SK-N-SH (cell line): ENCODE results near the gene CCDC88C. TPM values are rescaled to one million over a fixed set of nuclear protein-coding genes. Genes with fewer than 3 reads are reported as not detected.

Experiments
- CTCF ChIA-PET: fragments of 300-600, 350-600 bp; formaldehyde crosslinking; extraction: SDS; loops from one replicate; lab custom pipeline; 2021; lab: Yijun Ruan, JAX
- POLR2A ChIA-PET: fragments of 350-600 bp; sonication (Branson Sonifier 250); formaldehyde crosslinking; extraction: SDS; loops from one replicate; lab custom pipeline; 2020; ENCODE audit warnings: antibody characterized with exemption, inconsistent platforms; lab: Yijun Ruan, JAX
- DNase-seq: peaks from one replicate; pipeline ENCODE4 v3.0.0; 2012
- H2AFZ ChIP-seq: fragments of 200-600 bp; sonication (generic); 2 replicates; pipeline ENCODE4 v1.8.1; 2016; ENCODE audit warnings: antibody characterized with exemption, mild to moderate bottlenecking, low read depth
- H3F3A ChIP-seq: fragments of 200-600 bp; sonication (generic); replicated peaks from 2 replicates; pipeline ENCODE3; 2016; ENCODE audit warnings: antibody characterized with exemption, mild to moderate bottlenecking; ENCODE audit not compliant: insufficient read depth
- H3K27ac ChIP-seq, 2 experiments: fragments of 200-500 bp in 1 of 2; fragments of 200-600 bp in 1 of 2; sonication (Bioruptor generic) in 1 of 2; sonication (generic), shearing (Covaris generic) in 1 of 2; 2 replicates each; pipeline versions ENCODE4 v1.5.1 to v1.6.1; 2014 to 2016; ENCODE audit warnings: low read depth in 2 of 2, inconsistent platforms in 1 of 2, low read length in 1 of 2, mild to moderate bottlenecking in 1 of 2, mixed read lengths in 1 of 2
- H3K27me3 ChIP-seq: fragments of 200-600 bp; sonication (generic), shearing (Covaris generic); 2 replicates; pipeline ENCODE4 v1.6.1; 2016; ENCODE audit warnings: mixed run types; ENCODE audit not compliant: insufficient read depth
- H3K36me3 ChIP-seq, 2 experiments: fragments of 200-500 bp in 1 of 2; fragments of 200-600 bp in 1 of 2; sonication (Bioruptor generic) in 1 of 2; sonication (generic) in 1 of 2; replicated peaks in 1 of 2; 2 replicates each; pipeline versions ENCODE3 to v1.5.1; 2014 to 2016; ENCODE audit warnings: low read length in 1 of 2, mild to moderate bottlenecking in 1 of 2; ENCODE audit not compliant: insufficient read depth in 2 of 2, control insufficient read depth in 1 of 2
- H3K4me1 ChIP-seq, 2 experiments: fragments of 200-500 bp in 1 of 2; fragments of 200-600 bp in 1 of 2; sonication (Bioruptor generic) in 1 of 2; sonication (generic), shearing (Covaris generic) in 1 of 2; 2 replicates each; pipeline versions ENCODE4 v1.5.1 to v1.6.1; 2014 to 2016; ENCODE audit warnings: low read depth in 1 of 2, low read length in 1 of 2, mixed run types in 1 of 2; ENCODE audit not compliant: insufficient read depth in 2 of 2, control insufficient read depth in 1 of 2
- H3K4me2 ChIP-seq: fragments of 200-600 bp; sonication (generic), shearing (Covaris generic); 2 replicates; pipeline ENCODE4 v1.6.1; 2017; ENCODE audit warnings: mixed run types
- H3K4me3 ChIP-seq, 2 experiments: fragments of 200-500 bp in 1 of 2; fragments of 200-600 bp in 1 of 2; sonication (Bioruptor generic) in 1 of 2; sonication (generic), shearing (Covaris generic) in 1 of 2; 2 replicates each; pipeline versions ENCODE4 v1.5.1 to v1.8.1; 2014 to 2016; ENCODE audit warnings: low read depth in 2 of 2, inconsistent platforms in 1 of 2, low read length in 1 of 2, mild to moderate bottlenecking in 1 of 2, mixed read lengths in 1 of 2, moderate library complexity in 1 of 2
- H3K79me2 ChIP-seq: fragments of 200-600 bp; sonication (generic); 2 replicates; pipeline ENCODE4 v1.8.1; 2017; ENCODE audit warnings: mild to moderate bottlenecking; ENCODE audit not compliant: insufficient read depth
- H3K9ac ChIP-seq: fragments of 200-600 bp; sonication (generic); 2 replicates; pipeline ENCODE4 v1.6.1; 2017; ENCODE audit warnings: mixed run types
- H3K9me2 ChIP-seq: fragments of 200-600 bp; sonication (generic); 2 replicates; pipeline ENCODE4 v1.6.1; 2017; ENCODE audit warnings: mixed run types
- H3K9me3 ChIP-seq: fragments of 200-600 bp; sonication (generic); 2 replicates; pipeline ENCODE4 v1.6.1; 2017; ENCODE audit warnings: mixed run types, mild to moderate bottlenecking, moderate library complexity
- H4K20me1 ChIP-seq: fragments of 200-600 bp; sonication (generic); 2 replicates; pipeline ENCODE4 v1.6.1; 2017; ENCODE audit warnings: mild to moderate bottlenecking, mixed run types; ENCODE audit not compliant: insufficient read depth
- CHD2 ChIP-seq: fragments of 150-350 bp; IDR thresholded peaks from 2 replicates; pipeline ENCODE4 v1.6.1; 2018; ENCODE audit warnings: low read length; ENCODE audit not compliant: partially characterized antibody
- CTCF ChIP-seq: fragments of 200-600 bp; sonication (generic); IDR thresholded peaks from 2 replicates; pipeline ENCODE4 v1.6.1; 2017; ENCODE audit warnings: antibody characterized with exemption, mild to moderate bottlenecking, moderate library complexity
- EP300 ChIP-seq, 2 experiments: IDR thresholded peaks; 2 replicates each; pipeline versions ENCODE4 v1.4.0 to v1.6.1; 2012; ENCODE audit warnings: borderline replicate concordance in 1 of 2, low read depth in 1 of 2, low read length in 1 of 2
- FOXM1 ChIP-seq: IDR thresholded peaks from 2 replicates; pipeline ENCODE4 v1.4.0; 2012; ENCODE audit warnings: low read depth, mild to moderate bottlenecking
- JUND ChIP-seq: IDR thresholded peaks from 2 replicates; pipeline ENCODE4 v1.4.0; 2012
- MEF2A ChIP-seq: IDR thresholded peaks from 2 replicates; pipeline ENCODE4 v1.4.0; 2012; ENCODE audit warnings: low read depth, borderline replicate concordance
- NRF1 ChIP-seq: IDR thresholded peaks from 2 replicates; pipeline ENCODE4 v1.6.1; 2012; ENCODE audit warnings: low read depth, mild to moderate bottlenecking, low read length
- POLR2AphosphoS5 ChIP-seq: IDR thresholded peaks from 2 replicates; pipeline ENCODE4 v1.6.1; 2012; ENCODE audit warnings: low read depth, low read length
- RCOR1 ChIP-seq: fragments of 150-350 bp; IDR thresholded peaks from 2 replicates; pipeline ENCODE4 v1.6.1; 2017; ENCODE audit warnings: antibody characterized with exemption, low read length
- RXRA ChIP-seq: IDR thresholded peaks from 2 replicates; pipeline ENCODE4 v1.4.0; 2012; ENCODE audit warnings: low read depth, mild to moderate bottlenecking, borderline replicate concordance
- TAF1 ChIP-seq: IDR thresholded peaks from 2 replicates; pipeline ENCODE4 v1.6.1; 2012; ENCODE audit warnings: low read depth, mild to moderate bottlenecking, low read length, moderate library complexity, borderline replicate concordance
- TEAD4 ChIP-seq: IDR thresholded peaks from 2 replicates; pipeline ENCODE4 v1.4.0; 2012; ENCODE audit warnings: mild to moderate bottlenecking, borderline replicate concordance; ENCODE audit not compliant: insufficient read depth
- USF2 ChIP-seq: fragments of 150-350 bp; IDR thresholded peaks from 2 replicates; pipeline ENCODE4 v1.6.1; 2017; ENCODE audit warnings: antibody characterized with exemption, low read length, low read depth, borderline replicate concordance
- YY1 ChIP-seq: IDR thresholded peaks from 2 replicates; pipeline ENCODE4 v1.4.0; 2012; ENCODE audit warnings: low read depth, mild to moderate bottlenecking
- WGBS: methylation state at CpG from one replicate; pipeline ENCODE4 v1.1.6; 2017; ENCODE audit warnings: low lambda C conversion rate; 5-methylcytosine and 5-hydroxymethylcytosine counted together
- polyA plus RNA-seq, 3 experiments: library from polyadenylated mRNA; depleted of rRNA; stranded (reverse); fragments of >200 nt; gene quantifications; 2 replicates each; pipeline ENCODE4 v1.2.3, GENCODE V29; 2012
- TF ChIP-seq, protein P1 (sequence below): IDR thresholded peaks from 2 replicates; pipeline ENCODE4 v1.4.0; 2012; ENCODE audit warnings: low read depth, borderline replicate concordance
- TF ChIP-seq, protein P2 (sequence below): IDR thresholded peaks from 2 replicates; pipeline ENCODE4 v1.4.0; 2012; ENCODE audit warnings: low read depth

Gene CCDC88C
- polyA plus RNA-seq, 1 of the 3 experiments (the other 2 are of a cell fraction): 0.39 TPM

DNA sequence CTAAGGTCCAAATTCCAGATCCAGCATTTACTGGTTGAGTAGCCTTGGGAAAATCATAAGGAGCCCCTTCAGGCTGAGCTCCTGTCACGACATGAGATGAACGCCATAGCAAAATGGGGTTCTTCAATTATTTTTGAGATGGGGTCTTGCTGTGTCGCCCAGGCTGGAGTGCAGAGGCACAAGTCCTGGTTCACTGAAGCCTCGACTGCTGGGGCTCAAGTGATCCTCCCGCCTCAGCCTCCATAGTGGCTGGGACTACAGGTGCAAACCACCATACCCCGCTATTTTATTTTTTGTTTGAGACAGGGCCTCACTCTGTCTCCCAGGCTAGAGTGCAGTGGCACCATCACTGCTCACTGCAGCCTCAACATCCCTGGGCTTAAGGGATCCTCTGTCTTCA, 147.4 kb downstream of the CCDC88C start (continued):
- TF ChIP-seq, protein P1, sequence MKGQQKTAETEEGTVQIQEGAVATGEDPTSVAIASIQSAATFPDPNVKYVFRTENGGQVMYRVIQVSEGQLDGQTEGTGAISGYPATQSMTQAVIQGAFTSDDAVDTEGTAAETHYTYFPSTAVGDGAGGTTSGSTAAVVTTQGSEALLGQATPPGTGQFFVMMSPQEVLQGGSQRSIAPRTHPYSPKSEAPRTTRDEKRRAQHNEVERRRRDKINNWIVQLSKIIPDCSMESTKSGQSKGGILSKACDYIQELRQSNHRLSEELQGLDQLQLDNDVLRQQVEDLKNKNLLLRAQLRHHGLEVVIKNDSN: no peak
- no peak for TF ChIP-seq YY1
- TF ChIP-seq FOXM1: no peak

GRCh38 chr14:91269076-91269991, 148.3 kb downstream of the CCDC88C start:
- ChIA-PET POLR2A (no interaction called here), CTCF (interaction anchor here (0.6 to 1.0 kb wide), 3 partner anchors 12 to 376 kb away, joined by 3 read pairs; no protein-coding TSS in a partner anchor)
- no peaks in the 10 kb centered on the region for H3K27me3 ChIP-seq
- H3K36me3 ChIP-seq: no peaks in the 10 kb centered on the region
- no peak overlapping the region for H2AFZ ChIP-seq
- TF ChIP-seq CTCF (no peak), TEAD4 (no peak)
- H3K9me2 ChIP-seq: no peaks in the 10 kb centered on the region
- no peaks in the 10 kb centered on the region for H3K79me2 ChIP-seq
- no peak overlapping the region for H3K4me3 ChIP-seq
- H3K9me3 ChIP-seq: no peaks in the 10 kb centered on the region
- DNase-seq: no peak
- no peaks in the 10 kb centered on the region for H4K20me1 ChIP-seq
- peaks cover 0 to 10% of the 10 kb centered on the region in 2 experiments; a peak in 1 of 4 replicates for H3K4me1 ChIP-seq
- no peak overlapping the region for H3K9ac ChIP-seq
- H3K4me2 ChIP-seq: no peak overlapping the region
- WGBS: 82% methylated on average over 24 of the region's 24 CpGs
- no peaks in the 10 kb centered on the region for H3F3A ChIP-seq
- H3K27ac ChIP-seq: no peak overlapping the region; a peak in 1 of 4 replicates

GRCh38 chr14:91267965-91268437, 149.6 kb downstream of the CCDC88C start:
- Histone ChIP-seq H4K20me1 (no peaks in the 10 kb centered on the region), H3K4me2 (no peak overlapping the region), H2AFZ (no peak overlapping the region), H3K27ac (no peak overlapping the region), H3K9ac (no peak overlapping the region), H3K36me3 (no peaks in the 10 kb centered on the region), H3K9me2 (no peaks in the 10 kb centered on the region), H3K27me3 (no peaks in the 10 kb centered on the region), H3K4me3 (no peak overlapping the region), H3F3A (no peaks in the 10 kb centered on the region), H3K79me2 (no peaks in the 10 kb centered on the region), H3K4me1 (peaks cover 0 to 10% of the 10 kb centered on the region in 2 experiments; a peak in 1 of 4 replicates), H3K9me3 (no peaks in the 10 kb centered on the region)
- WGBS: 89% methylated on average over 7 of the region's 7 CpGs
- ChIA-PET CTCF (interaction anchor here (0.6 to 1.0 kb wide), 2 partner anchors 11 to 95 kb away, joined by 3 read pairs; no protein-coding TSS in a partner anchor), POLR2A (no interaction called here)
- no peak for DNase-seq
- TF ChIP-seq, protein P2, sequence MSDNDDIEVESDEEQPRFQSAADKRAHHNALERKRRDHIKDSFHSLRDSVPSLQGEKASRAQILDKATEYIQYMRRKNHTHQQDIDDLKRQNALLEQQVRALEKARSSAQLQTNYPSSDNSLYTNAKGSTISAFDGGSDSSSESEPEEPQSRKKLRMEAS: no peak
- TF ChIP-seq JUND: no peak
- no peak for TF ChIP-seq USF2
- no peak for TF ChIP-seq RXRA
- no peak for TF ChIP-seq POLR2AphosphoS5
- no peak for TF ChIP-seq CTCF
- TF ChIP-seq CHD2: no peak
- no peak for TF ChIP-seq RCOR1
- no peak for TF ChIP-seq MEF2A
- no peak for TF ChIP-seq EP300 (IDR thresholded peaks at IDR 0.05; ENCODE audit: borderline replicate concordance in 1 of 2, low read depth in 1 of 2, low read length in 1 of 2)
- no peak for TF ChIP-seq TAF1
- no peak for TF ChIP-seq NRF1
